NCI-H2227 (cell line): ENCODE data around the gene TBC1D3B.
A peak's percentile ranks its signal among the peaks of the same experiment; 100 is the strongest.
"Not testable (repeated sequence)": the region's sequence is repeated elsewhere in the genome, so short reads cannot be mapped to it uniquely, and the experiment has no call there.

ENCODE experiments used
- DNase-seq: peaks from one replicate; lab custom pipeline; 2025; ENCODE audit not compliant: unreplicated experiment; lab: John Stamatoyannopoulos, UW

TBC1D3B gene

DNA sequence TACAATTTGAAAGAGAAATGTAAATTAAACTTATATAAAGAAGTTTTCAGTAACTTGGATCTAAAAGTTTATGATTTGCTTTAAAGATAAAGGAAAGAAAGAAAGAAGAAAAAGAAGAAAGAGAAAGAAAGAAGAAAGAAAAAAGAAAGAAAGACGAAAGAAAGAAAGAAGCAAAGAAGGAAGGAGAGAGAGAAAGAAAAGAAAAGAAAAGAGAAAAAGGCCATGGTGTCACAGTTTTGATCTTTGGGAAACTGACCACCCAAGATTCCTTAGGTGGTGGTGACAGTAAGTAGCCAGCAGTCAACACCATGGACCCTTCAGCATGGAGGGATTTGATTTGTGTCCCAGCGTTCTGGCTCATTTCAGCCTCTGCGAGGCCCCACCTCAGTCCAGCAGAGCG is 24.7 kb upstream of the TBC1D3B start:
- not testable (repeated sequence) for DNase-seq

DNA sequence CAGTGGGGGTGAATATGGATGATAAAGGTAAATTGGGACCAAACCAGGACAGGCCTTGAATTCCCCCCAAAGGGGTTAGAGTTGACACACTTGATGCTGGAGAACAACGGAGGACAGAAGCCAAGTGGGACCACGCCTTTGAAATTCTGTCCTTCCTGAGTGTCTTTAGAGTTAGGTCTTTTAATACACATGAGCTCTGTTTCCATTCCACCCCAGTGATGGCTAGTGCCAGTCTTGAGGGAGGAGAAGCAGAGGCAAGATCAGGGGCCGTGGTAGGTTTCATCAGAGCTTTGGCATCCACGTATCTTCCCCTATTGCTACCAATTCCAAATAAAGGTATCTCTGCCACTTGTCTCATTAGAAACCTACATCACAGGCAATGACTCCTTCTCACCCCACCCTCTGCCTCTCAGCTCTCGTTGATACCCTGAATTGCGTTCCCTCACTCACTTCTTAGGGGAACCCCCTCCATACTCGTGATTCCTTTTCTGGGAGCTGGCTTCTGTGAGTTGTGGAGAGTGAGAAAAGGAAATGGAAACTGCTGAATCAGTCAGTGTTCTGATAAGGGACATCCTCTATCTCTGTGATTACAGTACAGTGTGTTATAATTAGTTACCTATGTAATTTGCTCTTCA is 22.5 kb upstream of the TBC1D3B start:
- no peak for DNase-seq

DNA sequence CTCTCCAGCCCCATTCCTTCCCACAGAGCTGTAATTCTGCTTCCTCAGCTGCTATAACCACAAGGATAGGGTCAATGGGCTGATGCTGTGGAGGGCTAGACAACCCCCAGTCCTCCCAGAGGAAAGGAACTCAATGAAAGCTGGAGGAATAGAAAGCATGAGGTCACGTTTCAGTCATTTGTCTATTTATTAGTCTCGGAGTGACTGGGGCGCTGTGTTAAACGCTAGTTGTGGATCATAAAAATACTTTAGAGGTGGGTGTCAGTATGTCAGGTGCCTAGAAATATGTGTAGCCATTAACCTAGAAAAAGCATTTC is 20.9 kb upstream of the TBC1D3B start:
- no peak for DNase-seq

DNA sequence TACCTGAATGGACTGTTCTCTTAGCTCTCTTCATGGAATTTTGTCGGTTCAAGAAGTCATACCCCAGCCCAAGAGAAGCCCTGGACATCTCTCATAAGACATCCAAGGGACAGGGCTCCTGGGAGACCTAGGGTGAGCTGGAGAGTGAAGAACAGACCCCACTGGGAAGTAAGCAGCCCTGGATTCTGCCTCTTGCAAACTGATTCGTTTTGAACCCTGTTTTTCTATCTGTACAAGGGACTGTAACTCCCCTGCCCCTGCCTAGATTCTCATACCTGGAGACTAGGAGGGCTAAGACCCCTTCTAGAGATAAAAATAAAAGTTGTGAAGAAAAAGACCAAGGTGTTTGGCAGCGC is 19.7 kb upstream of the TBC1D3B start:
- DNase-seq = no peak

DNA sequence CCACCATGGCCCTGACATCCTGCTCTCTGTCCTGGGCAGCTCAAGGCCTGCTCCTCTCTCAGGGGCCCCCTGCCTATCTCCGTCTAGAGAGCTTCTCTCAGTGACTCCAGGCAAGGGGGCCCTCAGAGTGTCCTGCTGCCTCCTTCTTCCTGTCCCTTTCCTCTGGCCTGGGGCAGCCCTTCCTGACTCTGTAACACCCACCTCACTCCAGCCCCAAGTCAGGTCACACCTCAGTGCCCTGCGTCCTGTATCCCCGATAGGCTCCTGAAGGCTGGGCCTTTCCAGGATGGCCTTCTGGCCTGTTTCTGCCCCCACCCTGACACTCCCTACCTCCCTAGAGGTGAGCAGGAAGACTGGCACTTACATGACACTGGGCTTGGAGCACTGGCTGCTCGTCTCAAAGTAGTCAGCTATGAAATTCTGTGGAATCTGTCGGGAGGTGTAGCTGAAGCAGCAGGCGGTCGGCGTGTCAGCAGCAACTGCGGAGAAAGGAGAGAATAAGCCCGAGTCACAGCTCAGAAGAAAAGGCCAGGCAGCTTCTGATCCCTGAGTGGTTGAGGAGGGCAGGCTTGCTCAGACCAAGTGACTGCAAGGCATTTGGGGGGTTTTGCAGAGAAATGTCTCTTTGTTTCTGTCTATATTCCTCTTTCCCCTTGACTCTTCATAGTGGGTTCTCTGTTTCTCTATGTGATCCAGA is 19.1 kb upstream of the TBC1D3B start:
- no peak for DNase-seq

DNA sequence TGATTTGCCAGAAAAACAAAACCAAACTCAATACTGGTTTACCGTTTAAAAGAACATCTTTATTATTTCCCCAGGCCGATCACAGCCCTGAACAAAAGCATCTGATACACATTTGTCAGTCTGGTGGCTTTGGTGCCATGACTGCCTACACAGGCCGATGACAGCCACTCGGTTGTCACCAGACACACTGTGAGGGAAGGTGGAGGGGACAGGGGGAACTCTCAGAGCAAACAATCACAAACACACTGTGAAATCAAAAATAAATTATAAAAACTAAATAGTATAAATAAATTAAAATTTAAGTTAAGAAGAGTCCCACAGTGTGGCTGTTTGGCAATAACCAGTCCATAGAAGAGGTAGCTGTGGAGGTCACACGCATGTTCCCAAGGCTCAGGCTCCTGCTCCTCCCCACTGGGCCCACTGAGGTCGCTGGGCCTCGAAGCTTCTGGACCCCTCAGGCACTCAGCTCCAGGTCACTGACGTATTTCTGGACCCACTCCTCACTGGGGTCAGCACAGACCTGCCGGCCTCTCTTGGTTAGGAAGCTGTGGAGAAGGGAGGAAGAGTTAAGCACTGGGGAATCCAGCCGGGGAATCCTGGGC is 18.5 kb upstream of the TBC1D3B start:
- not testable (repeated sequence) for DNase-seq

DNA sequence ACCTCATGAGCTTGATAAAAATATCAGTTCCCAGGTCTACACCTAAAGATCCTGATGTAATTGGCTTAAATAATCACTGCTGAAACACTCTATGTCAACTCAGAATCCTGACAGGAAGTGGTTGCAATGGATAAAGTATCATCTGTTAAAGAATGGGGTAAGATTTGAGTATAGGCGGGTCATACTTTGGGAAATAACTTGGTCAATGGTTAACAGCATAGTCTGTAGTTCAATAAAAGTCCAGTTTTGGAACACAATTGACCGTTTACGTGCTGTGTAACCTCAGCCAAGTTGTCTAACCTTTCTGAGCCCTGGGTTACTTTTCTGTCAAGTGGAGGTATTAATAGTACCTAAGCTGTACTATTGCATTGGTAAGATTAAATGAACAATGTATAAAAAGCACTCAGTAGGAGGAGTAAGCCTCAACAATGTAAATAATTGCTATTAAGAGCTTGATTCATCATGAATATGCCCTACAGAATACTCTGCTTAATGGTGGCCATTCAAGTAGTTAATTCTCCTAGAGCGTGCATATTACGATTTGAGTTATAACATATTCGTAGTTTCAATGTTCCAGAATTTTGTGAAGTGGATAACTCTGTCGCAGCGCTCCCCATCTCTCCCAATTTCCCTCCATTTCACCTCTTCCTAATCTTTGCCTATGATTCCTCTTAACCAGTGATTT is 17.9 kb upstream of the TBC1D3B start:
- not testable (repeated sequence) for DNase-seq

DNA sequence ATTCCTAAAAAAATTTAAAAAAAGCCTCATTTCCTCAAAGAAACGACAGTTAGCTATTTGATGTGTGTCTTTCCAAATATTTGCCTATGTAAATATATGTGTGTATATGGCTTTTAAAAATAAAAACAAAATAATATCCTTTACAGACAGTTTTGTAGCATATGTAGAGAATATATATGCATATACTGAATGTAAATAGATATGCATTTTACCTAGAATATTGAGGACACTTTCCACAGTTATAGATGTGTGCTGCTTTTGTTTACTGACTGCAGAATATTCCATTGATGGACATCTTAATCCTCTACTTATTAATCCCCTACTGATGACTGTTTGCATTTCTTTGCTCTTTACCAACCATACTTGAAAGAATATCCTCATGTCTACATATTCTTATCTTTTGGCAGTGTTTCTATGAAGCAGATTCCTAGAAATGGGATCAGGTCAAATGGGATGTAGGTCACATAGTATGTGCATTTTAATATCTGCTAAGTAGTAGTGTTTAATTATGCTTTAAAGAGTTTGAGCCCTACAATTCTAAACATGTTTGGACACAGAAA is 16.9 kb upstream of the TBC1D3B start:
- no peak for DNase-seq

DNA sequence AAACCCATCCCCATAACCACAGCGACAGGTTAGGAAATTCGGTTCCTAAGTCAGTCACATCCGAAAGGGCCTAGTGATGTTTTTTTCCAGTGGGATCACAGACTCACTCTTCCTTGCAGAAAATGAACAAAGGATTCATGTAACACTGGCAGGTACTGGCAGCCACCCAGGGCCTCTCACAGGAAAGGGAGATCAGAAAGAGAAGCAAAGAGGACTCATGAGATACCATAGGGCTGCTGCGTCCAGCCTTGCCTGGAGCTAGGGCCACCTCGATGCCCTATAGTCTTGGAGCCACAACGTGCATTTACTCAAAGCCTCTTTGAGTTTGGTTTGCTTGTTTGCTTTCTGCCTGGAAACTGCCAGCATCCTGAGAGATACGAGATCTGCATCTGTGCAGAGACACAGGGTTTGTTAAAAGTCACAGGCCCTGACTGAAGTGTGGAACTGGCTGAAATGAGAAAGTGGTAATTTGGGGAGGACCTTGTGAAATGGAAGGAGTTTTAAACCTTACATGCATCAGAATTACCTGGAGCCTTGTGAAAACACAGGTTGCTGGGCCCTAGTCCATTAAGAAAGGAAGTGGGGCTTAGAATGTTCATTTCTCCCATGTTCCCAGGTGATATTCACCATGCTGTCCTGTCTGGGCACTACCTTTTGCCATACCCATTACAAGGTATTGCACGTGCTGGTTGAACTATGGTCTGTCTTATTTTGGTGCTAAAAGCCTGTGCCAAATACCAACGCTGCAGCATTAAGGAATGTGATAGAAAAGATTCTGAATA is 14.3 kb upstream of the TBC1D3B start:
- not testable (repeated sequence) for DNase-seq

DNA sequence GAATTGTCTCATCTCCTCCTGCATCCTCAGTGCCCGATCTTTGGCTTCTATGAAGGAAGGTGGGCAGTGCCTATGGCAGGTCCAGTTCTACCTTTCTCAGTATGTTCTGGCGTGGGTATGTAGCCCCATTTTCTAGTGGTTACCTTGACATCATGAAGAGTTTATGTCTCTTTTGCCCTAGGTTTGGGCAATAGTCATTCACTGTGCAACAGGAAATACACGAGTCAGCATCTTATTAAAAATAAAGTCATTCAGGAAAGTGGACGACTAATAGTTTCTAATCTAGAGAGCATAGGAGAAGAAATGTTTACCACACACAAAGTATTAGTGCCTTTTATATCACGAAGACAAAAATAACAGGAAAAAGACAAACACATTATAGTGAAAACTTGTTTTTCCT is 13.6 kb upstream of the TBC1D3B start:
- DNase-seq = not testable (repeated sequence)

DNA sequence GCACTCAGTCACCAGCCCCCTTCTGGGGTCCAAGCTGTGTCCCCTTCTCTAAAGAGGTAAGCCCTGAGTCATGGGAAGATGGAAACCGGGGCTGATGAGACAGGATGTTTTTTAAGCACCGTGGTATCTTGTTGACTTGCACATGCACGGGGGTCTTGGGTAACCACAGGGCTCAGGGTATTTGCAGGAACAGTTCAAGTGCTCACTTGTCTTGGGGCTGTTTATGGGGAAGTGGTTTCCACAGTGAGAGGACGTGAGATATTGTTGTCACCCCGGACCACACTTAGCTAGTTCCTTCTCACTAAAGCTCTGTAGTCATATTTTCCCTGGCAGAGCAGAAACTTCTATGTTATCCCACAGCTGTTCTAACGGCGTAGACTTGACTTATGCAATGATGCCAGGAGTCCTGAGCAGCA is 12.5 kb upstream of the TBC1D3B start:
- DNase-seq = no peak

DNA sequence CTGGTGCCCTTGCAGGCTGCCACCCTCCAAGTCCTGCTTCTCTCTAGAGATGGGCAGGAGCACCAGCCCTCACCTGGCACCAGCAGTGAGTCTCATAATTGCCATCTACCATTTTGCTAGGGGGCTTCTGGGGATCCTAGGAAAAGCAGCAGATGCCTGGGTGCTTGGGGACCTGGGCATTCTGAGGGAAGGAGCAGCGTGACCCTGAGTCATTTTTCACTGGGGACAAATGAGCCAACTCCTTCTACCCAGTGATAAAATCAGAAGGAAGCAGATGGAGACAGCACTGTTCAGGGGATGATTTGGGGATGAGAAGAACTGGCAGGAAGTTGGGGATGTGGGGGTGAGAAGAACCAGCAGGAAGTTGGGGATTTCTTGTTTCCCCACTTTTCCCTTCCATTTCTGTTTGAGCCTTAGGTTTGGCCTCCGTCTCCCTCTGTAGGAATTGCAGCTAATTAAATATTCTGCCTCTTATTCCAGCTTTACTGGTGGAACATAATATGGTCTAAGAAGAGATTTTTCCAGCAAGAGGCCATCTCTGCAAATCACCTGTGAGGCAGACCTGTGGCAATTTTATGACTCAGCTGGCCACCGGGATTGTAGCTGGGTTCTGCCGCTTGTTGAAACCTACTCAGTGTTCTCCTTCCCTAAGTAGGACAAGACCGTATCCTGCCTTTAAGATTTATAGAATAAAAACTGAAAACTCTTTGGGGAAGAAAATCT is 11.7 kb upstream of the TBC1D3B start:
- DNase-seq = not testable (repeated sequence)

DNA sequence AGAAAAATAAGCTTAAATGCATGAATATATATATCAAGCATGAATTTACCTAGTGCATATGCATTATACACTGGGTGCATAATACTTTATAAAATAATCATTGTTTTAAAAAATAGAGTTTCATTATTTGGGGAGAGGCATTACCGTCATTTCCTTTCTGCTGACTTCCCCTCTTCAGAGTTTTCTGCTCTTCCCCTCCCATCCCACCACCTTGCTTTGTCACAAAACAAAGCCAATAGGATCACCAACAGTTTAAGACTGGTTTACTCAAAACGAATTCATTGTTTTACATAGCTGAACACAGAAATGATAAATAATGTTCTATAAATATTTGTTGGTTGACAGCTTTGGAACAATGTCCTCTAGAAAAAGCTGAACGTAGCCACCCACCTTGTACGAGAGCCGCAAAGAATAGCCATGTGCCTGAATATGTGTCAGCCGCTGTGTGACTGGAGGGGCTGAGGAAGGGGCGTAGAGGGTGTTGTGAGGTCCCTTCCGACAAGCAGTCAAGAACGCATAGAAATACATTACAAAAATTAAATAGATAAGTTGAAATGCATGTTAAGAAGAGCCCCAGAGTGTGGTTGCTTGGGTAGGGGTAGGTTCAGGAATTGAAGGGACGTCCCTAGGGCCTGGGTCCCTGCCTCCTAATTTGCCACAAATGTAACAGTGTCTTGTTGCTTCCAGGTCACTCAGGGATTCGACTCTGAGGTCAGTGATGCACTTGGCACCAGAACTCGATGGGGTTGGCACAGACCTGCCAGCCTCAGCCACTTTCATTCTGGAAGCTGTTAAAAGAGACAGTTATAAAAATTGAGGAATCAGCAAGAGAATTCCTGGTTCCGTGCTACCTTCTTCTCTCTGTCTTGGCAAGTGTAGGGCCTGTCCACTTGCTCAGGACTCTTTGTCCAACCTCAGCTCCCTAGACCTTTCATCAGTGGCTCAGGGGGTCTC is 10.7 kb upstream of the TBC1D3B start:
- not testable (repeated sequence) for DNase-seq

DNA sequence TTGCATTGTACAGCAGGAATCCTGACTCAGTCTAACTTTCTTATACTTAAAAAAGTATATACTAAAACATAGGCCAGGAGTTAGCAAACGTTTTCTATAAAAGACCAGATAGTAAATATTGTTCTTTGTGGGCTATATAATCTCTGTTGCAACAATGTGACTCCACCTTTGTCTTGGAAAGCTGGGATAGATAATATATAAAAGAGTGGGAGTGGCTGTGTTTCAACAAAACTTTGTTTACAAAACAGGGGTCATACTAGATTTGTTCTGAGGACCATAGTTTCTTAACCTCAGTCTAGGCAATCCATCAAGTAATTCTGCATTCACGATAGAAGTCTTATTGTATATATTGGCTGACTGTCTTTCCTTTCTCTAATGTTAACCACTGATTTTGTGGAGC is 9.0 kb upstream of the TBC1D3B start:
- no peak for DNase-seq

DNA sequence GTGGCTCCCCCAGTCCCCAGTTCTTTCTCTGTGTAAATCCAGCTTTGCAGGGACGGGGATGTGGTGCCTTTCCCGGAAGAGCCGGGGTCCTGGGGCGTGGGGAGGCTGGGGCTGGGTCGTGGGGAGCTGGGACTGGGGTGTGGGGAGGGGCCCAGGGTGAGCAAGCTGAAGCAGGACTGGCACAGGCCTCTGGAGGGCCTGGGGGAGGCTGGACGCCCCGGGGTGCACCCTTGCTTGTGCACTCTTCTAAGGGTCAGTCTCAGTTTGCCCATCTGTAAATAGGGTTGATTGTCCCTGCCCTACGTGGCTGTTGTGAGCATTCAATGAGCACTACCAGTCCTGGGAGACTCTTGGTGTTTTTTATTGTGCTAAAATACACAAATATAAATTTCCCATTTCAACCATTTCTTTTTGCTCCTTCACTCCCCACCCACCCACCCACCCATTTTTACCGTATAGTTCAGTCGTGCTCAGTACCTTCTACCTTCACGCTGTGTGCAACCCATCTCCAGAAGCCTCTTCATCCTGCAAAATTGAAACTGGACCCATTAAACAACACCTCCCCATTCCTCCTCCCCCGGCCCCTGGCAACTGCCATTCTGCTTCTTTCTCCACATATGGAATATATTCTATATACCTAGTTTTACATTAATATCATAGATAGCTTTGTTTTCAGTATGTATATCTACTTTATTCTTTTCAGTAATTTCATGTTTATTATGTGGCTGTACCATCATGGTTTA is 7.8 kb upstream of the TBC1D3B start:
- no peak for DNase-seq

DNA sequence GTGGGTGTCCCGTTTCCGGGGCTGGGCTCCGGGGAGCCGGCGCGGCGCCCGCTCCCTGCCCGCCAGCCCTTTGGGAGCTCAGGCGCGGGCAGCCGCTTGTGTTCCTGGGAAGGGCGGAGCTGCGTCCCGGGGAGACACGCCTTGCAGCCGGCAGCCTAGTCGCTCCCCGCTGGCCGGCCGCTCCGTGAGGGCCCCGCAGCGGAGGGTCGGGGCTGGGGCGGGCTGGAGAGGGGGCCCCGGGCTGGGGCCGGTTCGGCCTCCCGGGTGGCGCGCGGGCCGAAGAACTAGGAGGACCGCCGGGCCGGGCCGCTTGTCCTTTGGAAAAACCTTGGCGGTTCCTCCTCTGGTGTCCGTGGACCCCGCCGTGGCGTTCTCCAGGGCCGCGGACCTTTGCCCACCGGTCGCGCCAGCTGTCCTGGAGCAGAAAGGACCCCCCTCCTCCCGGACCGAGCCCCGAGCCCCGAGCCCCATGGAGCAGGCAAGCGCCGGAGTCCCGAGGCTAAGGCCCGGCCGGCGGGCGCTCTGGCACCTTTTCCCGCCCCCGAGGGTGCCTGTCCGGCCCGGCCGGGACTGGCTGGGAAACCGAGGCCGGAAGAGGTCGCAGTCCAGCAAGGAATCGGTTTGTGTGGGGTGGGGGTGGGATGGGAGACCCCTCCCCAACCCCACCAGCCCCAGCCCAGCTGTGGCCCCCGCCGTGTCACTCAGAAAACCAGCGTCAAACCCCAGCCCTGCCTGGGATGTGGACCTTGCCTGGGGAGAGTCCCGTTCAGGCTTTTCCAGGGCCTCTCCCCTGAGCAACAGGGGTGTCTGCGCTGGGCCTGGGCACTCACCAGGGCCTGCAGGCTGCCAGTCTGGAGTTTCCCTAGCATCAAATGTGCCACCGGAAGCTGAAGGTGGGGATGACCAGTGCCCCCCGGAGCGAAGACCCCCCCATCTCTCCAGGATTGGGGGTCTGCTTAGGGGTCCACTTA is 6.8 kb upstream of the TBC1D3B start:
- peak; percentile 26 for DNase-seq
